ENCODE measurements around the gene AGAP3. TPM values are rescaled to one million over a fixed set of nuclear protein-coding genes. Genes with fewer than 3 reads are reported as not detected.

AGAP3 gene
- polyA plus RNA-seq, 1 experiment = 52.1 TPM

DNA sequence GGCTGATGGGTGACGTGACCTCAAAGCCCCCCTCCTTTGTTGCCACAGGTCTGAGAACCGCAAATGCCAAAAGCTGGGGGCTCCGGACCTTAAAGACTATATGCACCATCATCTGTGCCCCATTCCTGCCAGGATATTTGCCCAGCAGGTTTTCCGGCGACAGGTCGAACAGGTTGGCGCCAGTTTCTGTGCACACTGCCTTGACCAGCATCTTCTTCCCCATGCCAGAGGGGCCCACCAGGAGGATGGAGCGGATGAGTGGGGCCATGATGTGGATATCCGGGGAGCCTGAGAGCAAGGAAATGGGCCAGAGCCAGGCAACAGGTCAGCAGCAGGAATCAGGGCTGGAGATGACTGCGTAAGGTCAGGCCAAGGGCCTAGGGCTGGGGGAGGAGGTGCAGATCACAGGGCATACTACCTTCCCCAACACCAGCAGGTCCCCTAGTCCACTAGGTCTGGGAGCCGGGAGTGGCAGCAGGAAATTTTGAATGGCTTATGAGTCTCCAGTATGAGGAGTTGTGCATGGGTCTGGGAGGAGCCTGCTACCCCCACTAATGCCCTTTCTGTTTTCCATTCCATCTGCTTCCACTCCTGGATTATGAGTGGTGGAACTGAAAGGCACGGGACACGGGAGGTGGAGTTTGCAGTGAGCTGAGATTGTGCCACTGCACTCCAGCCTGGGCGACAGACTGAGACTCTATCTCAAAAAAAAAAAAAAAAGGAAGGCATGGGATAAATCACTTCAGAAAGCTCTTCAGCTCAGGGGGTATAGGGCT is 107.1 kb downstream of the AGAP3 start:
- H3K27me3 ChIP-seq (ENCODE audit: control insufficient read depth, insufficient read depth, low read length) = peaks cover 37% of the 10 kb centered on the region
- TF ChIP-seq, protein P1, sequence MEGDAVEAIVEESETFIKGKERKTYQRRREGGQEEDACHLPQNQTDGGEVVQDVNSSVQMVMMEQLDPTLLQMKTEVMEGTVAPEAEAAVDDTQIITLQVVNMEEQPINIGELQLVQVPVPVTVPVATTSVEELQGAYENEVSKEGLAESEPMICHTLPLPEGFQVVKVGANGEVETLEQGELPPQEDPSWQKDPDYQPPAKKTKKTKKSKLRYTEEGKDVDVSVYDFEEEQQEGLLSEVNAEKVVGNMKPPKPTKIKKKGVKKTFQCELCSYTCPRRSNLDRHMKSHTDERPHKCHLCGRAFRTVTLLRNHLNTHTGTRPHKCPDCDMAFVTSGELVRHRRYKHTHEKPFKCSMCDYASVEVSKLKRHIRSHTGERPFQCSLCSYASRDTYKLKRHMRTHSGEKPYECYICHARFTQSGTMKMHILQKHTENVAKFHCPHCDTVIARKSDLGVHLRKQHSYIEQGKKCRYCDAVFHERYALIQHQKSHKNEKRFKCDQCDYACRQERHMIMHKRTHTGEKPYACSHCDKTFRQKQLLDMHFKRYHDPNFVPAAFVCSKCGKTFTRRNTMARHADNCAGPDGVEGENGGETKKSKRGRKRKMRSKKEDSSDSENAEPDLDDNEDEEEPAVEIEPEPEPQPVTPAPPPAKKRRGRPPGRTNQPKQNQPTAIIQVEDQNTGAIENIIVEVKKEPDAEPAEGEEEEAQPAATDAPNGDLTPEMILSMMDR (IDR thresholded peaks at IDR 0.05; ENCODE audit: insufficient read depth, low read depth, low read length) = no peak
- no peak overlapping the region for H3K4me3 ChIP-seq (ENCODE audit: low read depth, low read length)
- DNase-seq (ENCODE audit: low read depth) = no peak
- CTCF ChIA-PET = no interaction called here
- H3K36me3 ChIP-seq (ENCODE audit: control insufficient read depth, insufficient read depth, low read length) = no peaks in the 10 kb centered on the region
- POLR2A ChIA-PET = no interaction called here

Other genes starting within 250 kb of the AGAP3 start
- gene AOC1, start 234.0 kb upstream of the AGAP3 start, polyA plus RNA-seq (2011; rRNA removed) = not detected in 2 replicates
- 0.02 and 0.06 TPM in 2 replicates for gene KCNH2, start 108.2 kb upstream of the AGAP3 start, polyA plus RNA-seq (2011; rRNA removed)
- gene NOS3, start 95.5 kb upstream of the AGAP3 start, polyA plus RNA-seq (2011; rRNA removed) = 0.60 and 1.3 TPM in 2 replicates
- 0.07 and 0.15 TPM in 2 replicates for gene ATG9B, start 62.0 kb upstream of the AGAP3 start, polyA plus RNA-seq (2011; rRNA removed)
- 13.0 and 23.6 TPM in 2 replicates for gene ABCB8, start 58.0 kb upstream of the AGAP3 start, polyA plus RNA-seq (2011; rRNA removed)
- gene ASIC3, start 37.9 kb upstream of the AGAP3 start, polyA plus RNA-seq (2011; rRNA removed) = 0.26 and 0.45 TPM in 2 replicates
- gene CDK5, start 28.6 kb upstream of the AGAP3 start, polyA plus RNA-seq (2011; rRNA removed) = 30.0 and 33.2 TPM in 2 replicates
- 59.0 and 86.1 TPM in 2 replicates for gene SLC4A2, start 26.9 kb upstream of the AGAP3 start, polyA plus RNA-seq (2011; rRNA removed)
- 49.3 and 89.9 TPM in 2 replicates for gene FASTK, start 5.7 kb upstream of the AGAP3 start, polyA plus RNA-seq (2011; rRNA removed)
- gene TMUB1, start 3.0 kb upstream of the AGAP3 start, polyA plus RNA-seq (2011; rRNA removed) = 13.6 and 27.8 TPM in 2 replicates
- not detected in 2 replicates for gene GBX1, start 81.2 kb downstream of the AGAP3 start, polyA plus RNA-seq (2011; rRNA removed)
- not detected in 2 replicates for gene ASB10, start 100.8 kb downstream of the AGAP3 start, polyA plus RNA-seq (2011; rRNA removed)
- not detected in 2 replicates for gene H2BK1, start 124.0 kb downstream of the AGAP3 start, polyA plus RNA-seq (2011; rRNA removed)
- gene ABCF2, start 140.7 kb downstream of the AGAP3 start, polyA plus RNA-seq (2011; rRNA removed) = 44.2 and 62.5 TPM in 2 replicates
- 26.1 and 42.6 TPM in 2 replicates for gene CHPF2, start 146.0 kb downstream of the AGAP3 start, polyA plus RNA-seq (2011; rRNA removed)
- 37.7 and 46.6 TPM in 2 replicates for gene SMARCD3, start 162.2 kb downstream of the AGAP3 start, polyA plus RNA-seq (2011; rRNA removed)

Data from BJ (cell line).